Liver (tissue), 3 donors: ENCODE results near the gene REST.

Experiments used
- CTCF ChIP-seq: fragments of 150-350 bp; IDR thresholded peaks from 2 replicates; pipeline ENCODE4 v1.5.1; 2017; ENCODE audit warnings: improper control_type of control experiment, low read depth, low read length; ENCODE audit not compliant: missing input control
- SP1 ChIP-seq: IDR thresholded peaks from 2 replicates; pipeline ENCODE4 v1.6.1; 2018; ENCODE audit warnings: antibody characterized with exemption, mild to moderate bottlenecking
- donor health status: healthy.
- donor health status: healthy.

GRCh38 chr4:56990109-56990905, 82.6 kb downstream of the REST start:
- TF ChIP-seq CTCF (no peak), SP1 (no peak)
